GM19372 (cell line): Measurements from ENCODE around the gene INS.

Experiments used
- ATAC-seq: cut with Tn5 transposase; IDR thresholded peaks from one replicate; pipeline ENCODE4 v1.9.1; 2021; ENCODE audit warnings: mild to moderate bottlenecking, low read depth, moderate library complexity; ENCODE audit not compliant: unreplicated experiment

Gene INS

GRCh38 chr11:2168286-2169004, 7.4 kb upstream of the INS start:
- ATAC-seq: no peak

GRCh38 chr11:2167141-2168045, 6.4 kb upstream of the INS start:
- ATAC-seq: no peak

GRCh38 chr11:2166091-2166851, 5.3 kb upstream of the INS start:
- no peak for ATAC-seq

- no peak for ATAC-seq
Observed at GRCh38 chr11:2165571-2165970, 4.6 kb upstream of the INS start.

GRCh38 chr11:2164861-2165555, 4.0 kb upstream of the INS start:
- no peak for ATAC-seq

GRCh38 chr11:2164081-2164480, 3.1 kb upstream of the INS start:
- no peak for ATAC-seq

GRCh38 chr11:2163428-2163978, 2.5 kb upstream of the INS start:
- no peak for ATAC-seq

- no peak for ATAC-seq
Observed at GRCh38 chr11:2159536-2160413, 1.2 kb downstream of the INS start.

- no peak for ATAC-seq
Observed at GRCh38 chr11:2158966-2159365, 2.0 kb downstream of the INS start.

GRCh38 chr11:2158296-2158737, 2.7 kb downstream of the INS start:
- ATAC-seq: no peak

- no peak for ATAC-seq
Observed at GRCh38 chr11:2157294-2158040, 3.5 kb downstream of the INS start.

GRCh38 chr11:2156416-2157182, 4.4 kb downstream of the INS start:
- ATAC-seq: no peak

- ATAC-seq: no peak
Observed at GRCh38 chr11:2155511-2155910, 5.5 kb downstream of the INS start.

- no peak for ATAC-seq
Observed at GRCh38 chr11:2154889-2155288, 6.1 kb downstream of the INS start.

- no peak for ATAC-seq
Observed at GRCh38 chr11:2154195-2154585, 6.8 kb downstream of the INS start.

GRCh38 chr11:2153581-2154194, 7.3 kb downstream of the INS start:
- no peak for ATAC-seq

- ATAC-seq: no peak
Observed at GRCh38 chr11:2151500-2152257, 9.3 kb downstream of the INS start.
